GM18498 (cell line): ENCODE results near the gene PCBP3.
"Not testable (repeated sequence)": the region's sequence is repeated elsewhere in the genome, so short reads cannot be mapped to it uniquely, and the experiment has no call there.

Source experiments
- ATAC-seq: cut with Tn5 transposase; IDR thresholded peaks from one replicate; pipeline ENCODE4 v1.9.1; 2021; ENCODE audit warnings: mild to moderate bottlenecking, moderate library complexity; ENCODE audit not compliant: unreplicated experiment

Gene PCBP3

GRCh38 chr21:45802956-45803617, 159.6 kb downstream of the PCBP3 start:
- ATAC-seq = no peak

GRCh38 chr21:45803618-45804340, 160.3 kb downstream of the PCBP3 start:
- ATAC-seq = no peak

GRCh38 chr21:45804809-45805313, 161.3 kb downstream of the PCBP3 start:
- ATAC-seq = no peak

- ATAC-seq = no peak
These were observed 161.8 kb downstream of the PCBP3 start for GRCh38 chr21:45805321-45805720.

- no peak for ATAC-seq
These were observed 162.5 kb downstream of the PCBP3 start for GRCh38 chr21:45806042-45806441.

- ATAC-seq = not testable (repeated sequence)
These were observed 165.1 kb downstream of the PCBP3 start for GRCh38 chr21:45808663-45809062.

- ATAC-seq = no peak
These were observed 165.9 kb downstream of the PCBP3 start for GRCh38 chr21:45809421-45809820.

- no peak for ATAC-seq
These were observed 167.6 kb downstream of the PCBP3 start for GRCh38 chr21:45811136-45811535.

GRCh38 chr21:45814210-45814940, 170.8 kb downstream of the PCBP3 start:
- ATAC-seq = not testable (repeated sequence)

GRCh38 chr21:45815781-45816180, 172.3 kb downstream of the PCBP3 start:
- not testable (repeated sequence) for ATAC-seq

GRCh38 chr21:45816794-45817193, 173.3 kb downstream of the PCBP3 start:
- ATAC-seq = no peak

GRCh38 chr21:45817345-45817744, 173.8 kb downstream of the PCBP3 start:
- ATAC-seq = no peak

- no peak for ATAC-seq
These were observed 174.9 kb downstream of the PCBP3 start for GRCh38 chr21:45818276-45818903.

- no peak for ATAC-seq
These were observed 175.4 kb downstream of the PCBP3 start for GRCh38 chr21:45818904-45819285.

- ATAC-seq = no peak
These were observed 176.1 kb downstream of the PCBP3 start for GRCh38 chr21:45819478-45820170.

- ATAC-seq = no peak
These were observed 176.9 kb downstream of the PCBP3 start for GRCh38 chr21:45820171-45821091.

- ATAC-seq = no peak
These were observed 177.9 kb downstream of the PCBP3 start for GRCh38 chr21:45821315-45821962.

- ATAC-seq = no peak
These were observed 178.5 kb downstream of the PCBP3 start for GRCh38 chr21:45821998-45822397.
